ENCODE data around the gene BHLHE41.

DNA sequence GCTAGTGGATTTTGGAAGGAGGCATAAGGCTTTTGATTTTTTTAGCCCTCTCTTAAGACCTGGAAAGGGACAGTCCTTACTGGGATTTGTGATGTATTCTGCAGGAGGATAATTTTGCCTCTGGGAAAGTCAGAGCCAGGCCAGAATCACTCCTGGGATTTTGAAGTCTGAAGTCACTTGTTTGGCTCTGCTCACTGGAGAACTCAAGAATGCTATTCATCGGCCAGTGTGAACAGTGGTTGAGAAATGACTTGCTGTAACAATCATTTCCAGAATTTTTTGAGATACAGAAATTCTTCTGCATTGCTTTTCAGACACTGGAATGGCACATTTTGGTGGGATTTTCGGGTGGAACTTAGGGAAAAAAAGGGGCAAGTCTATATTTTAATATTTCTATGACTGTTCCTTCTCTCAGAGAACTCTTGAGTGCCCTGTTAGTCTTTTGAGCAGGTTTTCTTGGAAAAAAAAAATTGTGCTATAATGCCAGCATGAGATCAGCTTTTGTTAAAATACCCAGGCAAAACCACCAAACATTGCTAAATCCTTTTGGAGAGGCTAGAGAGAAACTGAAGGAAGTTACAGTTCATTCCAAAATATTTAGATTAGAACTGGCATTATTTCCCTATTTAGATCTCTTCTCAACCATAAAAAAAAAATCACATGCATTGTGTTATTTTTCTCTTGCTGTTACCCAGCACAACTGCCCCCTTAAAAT is 26.1 kb upstream of the BHLHE41 start:
- TF ChIP-seq POLR2AphosphoS5 (IDR thresholded peaks at IDR 0.05; ENCODE audit: low read depth, low read length) = no peak
- TF ChIP-seq, protein P1, sequence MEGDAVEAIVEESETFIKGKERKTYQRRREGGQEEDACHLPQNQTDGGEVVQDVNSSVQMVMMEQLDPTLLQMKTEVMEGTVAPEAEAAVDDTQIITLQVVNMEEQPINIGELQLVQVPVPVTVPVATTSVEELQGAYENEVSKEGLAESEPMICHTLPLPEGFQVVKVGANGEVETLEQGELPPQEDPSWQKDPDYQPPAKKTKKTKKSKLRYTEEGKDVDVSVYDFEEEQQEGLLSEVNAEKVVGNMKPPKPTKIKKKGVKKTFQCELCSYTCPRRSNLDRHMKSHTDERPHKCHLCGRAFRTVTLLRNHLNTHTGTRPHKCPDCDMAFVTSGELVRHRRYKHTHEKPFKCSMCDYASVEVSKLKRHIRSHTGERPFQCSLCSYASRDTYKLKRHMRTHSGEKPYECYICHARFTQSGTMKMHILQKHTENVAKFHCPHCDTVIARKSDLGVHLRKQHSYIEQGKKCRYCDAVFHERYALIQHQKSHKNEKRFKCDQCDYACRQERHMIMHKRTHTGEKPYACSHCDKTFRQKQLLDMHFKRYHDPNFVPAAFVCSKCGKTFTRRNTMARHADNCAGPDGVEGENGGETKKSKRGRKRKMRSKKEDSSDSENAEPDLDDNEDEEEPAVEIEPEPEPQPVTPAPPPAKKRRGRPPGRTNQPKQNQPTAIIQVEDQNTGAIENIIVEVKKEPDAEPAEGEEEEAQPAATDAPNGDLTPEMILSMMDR (IDR thresholded peaks at IDR 0.05; ENCODE audit: control extremely low read depth in 1 of 3, insufficient read depth in 1 of 3, low read depth in 1 of 3, low read length in 3 of 3) = no peak
- no peak for TF ChIP-seq NRF1 (IDR thresholded peaks at IDR 0.05; ENCODE audit: low read depth, low read length)
- no peak for TF ChIP-seq CHD2 (IDR thresholded peaks at IDR 0.05; ENCODE audit: low read length)
- no peak for TF ChIP-seq JUND (IDR thresholded peaks at IDR 0.05; ENCODE audit: low read length)
- no peak for TF ChIP-seq GABPA (IDR thresholded peaks at IDR 0.05; ENCODE audit: borderline replicate concordance, insufficient read depth, low read length)
- TF ChIP-seq SIN3A (conservative IDR thresholded peaks at IDR 0.05 in 1 of 2, IDR thresholded peaks at IDR 0.05 in 1 of 2; ENCODE audit: low read depth in 1 of 2, low read length in 2 of 2) = no peak
- no peak for TF ChIP-seq RBBP5 (IDR thresholded peaks at IDR 0.05; ENCODE audit: borderline replicate concordance, low read depth, low read length)

Data from H1 (cell line).